Upper lobe of right lung (tissue), 1 donor: ENCODE data around the gene SLC2A11. TPM values are rescaled to one million over a fixed set of nuclear protein-coding genes. Genes with fewer than 3 reads are reported as not detected.
"Not testable (repeated sequence)": the region's sequence is repeated elsewhere in the genome, so short reads cannot be mapped to it uniquely, and the experiment has no call there.

Experiments used
- ATAC-seq: fragments of 200-7000 bp; cut with Tn5 transposase; one replicate; pipeline ENCODE4 v1.9.1; 2020; ENCODE audit warnings: mild to moderate bottlenecking, moderate library complexity
- DNase-seq: peaks from one replicate; pipeline ENCODE4 v3.0.0-alpha.2; 2020
- H3K27ac ChIP-seq: fragments of 200-600 bp; one replicate; pipeline ENCODE4 v1.8.0; 2022
- H3K27me3 ChIP-seq: fragments of 200-600 bp; one replicate; pipeline ENCODE4 v1.8.0; 2022; ENCODE audit warnings: mild to moderate bottlenecking
- H3K36me3 ChIP-seq: fragments of 200-600 bp; one replicate; pipeline ENCODE4 v1.8.0; 2022
- H3K4me1 ChIP-seq: fragments of 200-600 bp; one replicate; pipeline ENCODE4 v1.8.0; 2022
- H3K4me3 ChIP-seq: fragments of 200-600 bp; one replicate; pipeline ENCODE4 v1.8.0; 2022; ENCODE audit warnings: mild to moderate bottlenecking
- H3K9me3 ChIP-seq: fragments of 200-600 bp; one replicate; pipeline ENCODE4 v1.8.0; 2022
- CTCF ChIP-seq: fragments of 200-600 bp; IDR thresholded peaks from one replicate; pipeline ENCODE4 v1.8.0; 2022; ENCODE audit warnings: antibody characterized with exemption
- intact Hi-C: fragments of 100-400 bp; cut with DNase I; formaldehyde crosslinking; loops from one replicate; pipeline ENCODE4 v1.11.0; 2022
- total RNA-seq: library from RNA; stranded (reverse); fragmentation: NEBNext Ultra II Directional; extraction: Animal tissue kit (Norgen Biotek cat#: 25700); gene quantifications from one replicate; pipeline ENCODE4 v1.2.1, GENCODE V29; 2021
- donor health status: DM: no; HTN: yes; CAD: no; lungs with severe emphysema.

The SLC2A11 gene
- total RNA-seq, 1 donor from 2014 or later, result 13.2 TPM

DNA sequence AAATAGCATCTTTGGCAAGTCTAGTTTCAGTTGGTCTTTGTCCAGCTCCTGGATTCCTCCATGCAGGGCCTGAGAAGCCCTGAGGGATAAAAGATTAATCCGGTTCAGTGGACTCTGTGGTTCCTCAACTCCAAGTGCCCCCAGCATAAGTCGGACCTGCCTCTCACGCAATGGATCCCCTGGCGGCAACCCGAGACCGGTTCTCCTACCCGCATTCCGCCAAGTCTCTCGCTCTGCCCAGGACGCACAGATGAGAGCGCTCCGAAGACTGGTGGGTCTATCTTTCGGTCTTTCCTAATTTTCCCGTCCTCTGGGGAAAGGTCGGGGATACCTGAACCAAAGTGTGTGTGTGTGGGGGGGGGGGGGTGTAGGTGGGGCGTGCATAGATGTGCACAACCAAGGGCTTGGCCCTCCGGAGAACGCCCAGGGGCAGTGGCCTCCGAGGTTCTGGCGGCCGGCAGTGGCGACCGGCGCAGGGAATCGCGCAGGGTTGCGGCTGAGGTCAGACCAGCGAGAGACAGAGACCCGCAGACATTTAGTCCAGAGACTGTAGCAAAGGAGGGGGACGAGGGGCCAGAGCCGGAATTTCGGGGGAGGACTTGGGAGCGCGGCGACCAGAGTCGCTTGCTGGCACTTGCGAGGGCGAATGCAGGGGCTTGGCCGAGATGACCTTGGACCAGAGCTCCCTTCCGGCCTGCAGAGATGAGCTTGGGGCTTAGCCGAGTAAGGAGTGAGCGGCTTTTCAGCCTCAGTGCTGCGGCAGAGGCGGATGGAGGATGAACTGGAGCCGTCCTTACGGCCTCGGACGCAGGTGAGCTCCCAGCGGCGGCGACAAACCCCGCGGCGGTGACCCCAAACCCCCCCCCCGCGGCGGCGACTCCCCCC lies 712 bp upstream of the SLC2A11 start:
- no peak for TF ChIP-seq CTCF
- ATAC-seq, result peak; percentile 55
- Histone ChIP-seq H3K36me3 (no peaks in the 10 kb centered on the region), H3K4me3 (peak overlapping the region; percentile 81), H3K27me3 (no peaks in the 10 kb centered on the region), H3K4me1 (peaks cover 6% of the 10 kb centered on the region), H3K27ac (peak overlapping the region; percentile 89), H3K9me3 (no peaks in the 10 kb centered on the region)
- intact Hi-C loops, result no loop called here
- DNase-seq, result peak; percentile 77

- Histone ChIP-seq H3K27me3 (no peaks in the 10 kb centered on the region), H3K9me3 (no peaks in the 10 kb centered on the region), H3K4me3 (peak overlapping the region; percentile 81), H3K27ac (no peak overlapping the region), H3K4me1 (peaks cover 6% of the 10 kb centered on the region), H3K36me3 (no peaks in the 10 kb centered on the region)
- no peak for TF ChIP-seq CTCF
- ATAC-seq (no peak), DNase-seq (no peak)
- intact Hi-C loops, result no loop called here
These were observed 775 bp downstream of the SLC2A11 start for GRCh38 chr22:23858484-23858815.

GRCh38 chr22:23859201-23859600 lies 1.5 kb downstream of the SLC2A11 start:
- H3K27me3 ChIP-seq, result no peaks in the 10 kb centered on the region
- H3K4me3 ChIP-seq, result no peak overlapping the region
- ATAC-seq (no peak), DNase-seq (no peak)
- H3K36me3 ChIP-seq, result no peaks in the 10 kb centered on the region
- H3K4me1 ChIP-seq, result peaks cover 6% of the 10 kb centered on the region
- TF ChIP-seq CTCF, result no peak
- intact Hi-C loops, result no loop called here
- no peak overlapping the region for H3K27ac ChIP-seq
- no peaks in the 10 kb centered on the region for H3K9me3 ChIP-seq

DNA sequence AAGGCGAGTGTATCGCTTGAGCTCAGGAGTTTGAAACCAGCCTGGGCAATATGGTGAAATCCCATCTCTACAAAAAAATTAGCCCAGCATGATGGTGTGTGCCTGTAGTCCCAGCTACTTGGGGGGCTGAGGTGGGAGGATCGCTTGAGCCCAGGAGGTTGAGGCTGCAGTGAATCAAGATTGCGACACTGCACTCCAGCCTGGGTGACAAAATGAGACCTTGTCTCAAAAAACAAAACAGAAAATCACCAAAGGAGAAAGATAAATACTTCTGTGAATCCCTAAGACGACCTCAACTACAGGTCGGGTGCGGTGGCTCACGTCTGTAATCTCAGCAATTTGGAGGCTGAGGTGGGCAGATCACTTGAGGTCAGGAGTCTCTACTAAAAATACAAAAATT lies 2.5 kb downstream of the SLC2A11 start:
- DNase-seq, H3K4me1 ChIP-seq, H3K27ac ChIP-seq, ATAC-seq, H3K36me3 ChIP-seq, H3K9me3 ChIP-seq, H3K4me3 ChIP-seq, H3K27me3 ChIP-seq, intact Hi-C loops: not testable (repeated sequence)

- H3K36me3 ChIP-seq, result no peaks in the 10 kb centered on the region
- DNase-seq (no peak), ATAC-seq (peak; percentile 17)
- H3K27me3 ChIP-seq, result no peaks in the 10 kb centered on the region
- no peaks in the 10 kb centered on the region for H3K9me3 ChIP-seq
- peaks cover 6% of the 10 kb centered on the region for H3K4me1 ChIP-seq
- H3K4me3 ChIP-seq, result no peak overlapping the region
- no peak overlapping the region for H3K27ac ChIP-seq
- intact Hi-C loops, result no loop called here
- TF ChIP-seq CTCF, result peak; percentile 45
These were observed 4.4 kb downstream of the SLC2A11 start for GRCh38 chr22:23862103-23862502.

GRCh38 chr22:23864499-23865154 lies 7.0 kb downstream of the SLC2A11 start:
- H3K27me3 ChIP-seq, H3K4me1 ChIP-seq, DNase-seq, H3K9me3 ChIP-seq, ATAC-seq, H3K4me3 ChIP-seq, H3K27ac ChIP-seq, intact Hi-C loops, H3K36me3 ChIP-seq: not testable (repeated sequence)
